NCI-H1694 treated with DMSO at 0.1 percent for 48 hours (cell line): ENCODE measurements around the gene ROCK1.
"Not testable (repeated sequence)": the region's sequence is repeated elsewhere in the genome, so short reads cannot be mapped to it uniquely, and the experiment has no call there.

ENCODE experiments used
- DNase-seq: peaks from one replicate; lab custom pipeline; 2025; lab: John Stamatoyannopoulos, UW

Gene ROCK1

DNA sequence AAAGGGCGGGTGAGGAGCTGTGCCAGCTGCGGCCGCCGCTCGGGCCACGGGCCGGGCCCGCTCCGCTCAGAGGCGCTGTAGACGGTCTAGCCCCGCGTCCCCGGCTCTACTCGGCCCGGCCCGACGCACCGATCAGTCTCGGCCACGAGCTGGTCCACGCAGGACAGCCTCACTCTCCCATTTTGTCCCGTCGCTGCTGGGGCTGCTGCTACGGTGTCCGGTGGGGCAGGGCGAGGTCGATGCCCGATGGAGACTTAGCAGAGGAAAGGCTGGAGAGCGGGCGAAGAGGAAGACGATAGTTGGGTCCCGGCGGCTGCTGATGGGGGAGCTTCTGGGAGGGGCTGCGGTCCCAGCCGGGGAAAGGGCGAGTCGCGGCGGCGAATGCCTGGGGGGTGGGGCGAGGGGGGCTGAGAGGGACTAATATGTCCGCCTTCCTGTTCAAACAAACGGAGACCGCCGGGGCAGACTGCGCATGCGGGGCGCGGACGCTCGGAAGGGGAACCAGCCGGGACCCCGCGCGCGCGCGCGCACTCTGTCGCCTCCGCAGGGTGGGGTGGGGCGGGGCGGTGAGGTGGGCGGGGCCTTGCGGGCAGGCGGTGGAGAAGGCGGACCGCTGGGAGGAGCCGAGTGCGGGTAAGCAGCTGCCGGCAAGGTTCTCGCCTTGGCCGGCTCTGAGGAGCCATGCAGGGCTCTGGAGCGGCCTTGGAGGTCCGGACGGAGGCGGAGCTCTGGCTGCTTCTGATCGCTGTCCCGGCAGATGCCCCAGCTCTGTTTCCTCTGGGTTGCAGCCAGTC is at the start of gene ROCK1:
Gene ROCK1 (minus strand): TSS at position 468 of the 794 bp plus-strand sequence. CDS start 903 bp downstream, outside the sequence.
- DNase-seq: peak; percentile 77

DNA sequence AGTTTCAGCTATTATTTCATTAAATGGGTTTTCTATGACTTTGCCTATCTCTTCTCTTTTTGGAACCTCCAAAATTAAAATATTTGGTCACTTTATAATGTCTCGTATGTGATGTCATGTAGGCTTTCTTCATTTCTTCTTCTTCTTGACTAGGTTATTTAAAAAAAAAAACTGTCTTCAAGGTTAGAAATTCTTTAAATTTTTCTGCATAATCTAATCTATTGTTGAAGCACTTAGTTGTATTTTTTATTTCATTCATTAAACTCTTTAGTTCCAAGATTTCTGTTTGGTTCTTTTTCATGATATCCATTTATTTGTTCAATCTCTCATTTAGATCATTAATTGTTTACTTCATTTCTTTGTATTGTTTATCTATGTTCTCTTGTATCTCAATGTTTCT is 43.8 kb upstream of the ROCK1 start:
- no peak for DNase-seq

- no peak for DNase-seq
These were observed 34.4 kb upstream of the ROCK1 start for GRCh38 chr18:21146016-21146415.

DNA sequence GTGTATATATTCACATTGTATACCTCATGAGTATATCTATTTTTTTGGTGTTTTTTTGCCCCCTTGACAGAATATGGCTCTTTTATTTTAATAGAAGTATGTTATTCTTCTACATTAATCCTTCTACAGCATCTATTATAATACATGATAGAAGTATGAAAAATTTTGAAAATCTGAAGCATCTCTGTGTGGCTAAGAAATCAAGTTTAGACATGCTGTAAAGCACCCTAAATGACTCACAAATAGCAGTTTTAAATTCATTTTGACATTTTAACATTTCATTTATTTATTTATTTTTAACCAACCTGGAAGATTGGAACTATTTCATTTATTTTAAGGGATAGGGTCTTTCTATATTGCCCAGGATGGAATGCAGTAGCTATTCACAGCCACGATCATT is 33.8 kb upstream of the ROCK1 start:
- no peak for DNase-seq

DNA sequence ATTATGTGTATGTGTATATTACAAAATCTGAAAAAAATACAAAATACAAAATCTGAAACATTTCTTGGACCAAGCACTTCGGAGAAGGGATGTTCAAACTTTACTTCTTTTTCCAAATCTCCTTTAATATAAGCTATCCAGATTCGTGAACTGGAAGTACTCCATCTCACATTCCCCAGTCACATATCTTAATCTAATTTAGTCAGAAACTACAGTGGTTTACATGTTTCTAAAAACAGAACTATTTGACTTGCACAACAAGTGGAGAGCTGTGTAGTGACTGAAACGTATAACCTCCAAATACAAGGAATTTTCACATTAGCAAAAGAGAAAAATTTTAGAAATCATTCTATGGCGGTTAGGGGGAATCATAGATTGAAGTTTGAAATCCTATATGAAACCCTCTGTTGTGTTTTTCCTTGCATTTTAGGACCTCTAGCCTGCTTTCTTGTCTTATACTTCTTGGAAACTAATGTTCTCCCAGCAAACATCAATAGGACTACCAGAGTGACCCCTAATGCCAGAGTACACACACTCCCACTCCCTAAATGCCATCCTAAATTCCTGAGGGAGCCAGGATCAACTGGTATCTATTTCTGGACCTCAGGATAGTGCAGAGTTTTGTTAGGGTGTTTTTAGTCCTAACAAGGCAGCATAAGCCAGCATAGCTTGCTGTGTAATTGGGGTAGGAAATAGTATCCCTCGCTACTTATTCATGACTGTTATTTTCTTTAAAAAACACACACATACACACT is 30.2 kb upstream of the ROCK1 start:
- no peak for DNase-seq

DNA sequence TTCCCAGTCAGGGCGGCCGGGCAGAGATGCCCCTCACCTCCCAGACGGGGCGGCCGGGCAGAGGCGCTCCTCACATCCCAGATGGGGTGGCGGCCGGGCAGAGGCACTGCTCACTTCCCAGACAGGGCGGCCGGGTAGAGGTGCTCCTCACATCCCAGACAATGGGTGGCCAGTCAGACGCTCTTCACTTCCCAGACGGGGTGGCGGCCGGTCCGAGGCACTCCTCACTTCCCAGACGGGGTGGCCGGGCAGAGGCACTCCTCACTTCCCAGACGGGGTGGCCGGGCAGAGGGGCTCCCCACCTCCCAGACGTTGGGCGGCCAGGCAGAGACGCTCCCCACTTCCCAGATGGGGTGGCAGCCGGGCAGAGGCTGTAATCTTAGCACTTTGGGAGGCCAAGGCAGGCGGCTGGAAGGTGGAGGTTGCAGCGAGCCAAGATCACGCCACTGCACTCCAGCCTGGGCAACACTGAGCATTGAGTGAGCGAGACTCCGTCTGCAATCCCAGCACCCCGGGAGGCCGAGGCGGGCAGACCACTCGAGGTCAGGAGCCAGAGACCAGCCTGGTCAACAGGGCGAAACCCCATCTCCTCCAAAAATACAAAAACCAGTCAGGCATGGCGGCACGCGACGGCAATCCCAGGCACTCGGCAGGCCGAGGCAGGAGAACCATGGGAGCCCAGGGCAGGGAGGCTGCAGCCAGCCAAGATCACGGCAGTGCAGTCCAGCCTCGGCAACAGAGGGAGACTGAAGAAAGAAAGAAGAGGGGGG is 26.3 kb upstream of the ROCK1 start:
- not testable (repeated sequence) for DNase-seq

DNA sequence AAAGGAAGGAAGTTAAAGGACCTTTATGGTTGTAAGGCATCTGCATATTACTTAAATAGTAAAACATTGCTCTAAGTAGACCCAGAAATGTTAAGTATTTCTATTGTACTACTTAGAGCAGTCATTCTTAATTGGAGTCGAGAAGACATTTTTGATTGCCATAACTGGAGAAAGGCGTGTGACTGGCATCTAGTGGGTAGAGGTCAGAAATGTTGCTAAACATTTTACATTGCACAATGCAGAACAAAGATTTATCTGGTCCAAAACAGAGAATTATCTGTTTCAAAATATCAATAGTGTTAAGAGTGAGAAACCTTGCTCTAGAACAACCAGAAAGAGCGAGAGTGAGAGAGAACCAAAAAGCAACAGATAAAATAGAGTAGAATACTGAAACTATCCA is 23.3 kb upstream of the ROCK1 start:
- no peak for DNase-seq

GRCh38 chr18:21132398-21132918 is 20.8 kb upstream of the ROCK1 start:
- no peak for DNase-seq

GRCh38 chr18:21131698-21132227 is 20.1 kb upstream of the ROCK1 start:
- no peak for DNase-seq

- no peak for DNase-seq
These were observed 18.1 kb upstream of the ROCK1 start for GRCh38 chr18:21129566-21130216.

DNA sequence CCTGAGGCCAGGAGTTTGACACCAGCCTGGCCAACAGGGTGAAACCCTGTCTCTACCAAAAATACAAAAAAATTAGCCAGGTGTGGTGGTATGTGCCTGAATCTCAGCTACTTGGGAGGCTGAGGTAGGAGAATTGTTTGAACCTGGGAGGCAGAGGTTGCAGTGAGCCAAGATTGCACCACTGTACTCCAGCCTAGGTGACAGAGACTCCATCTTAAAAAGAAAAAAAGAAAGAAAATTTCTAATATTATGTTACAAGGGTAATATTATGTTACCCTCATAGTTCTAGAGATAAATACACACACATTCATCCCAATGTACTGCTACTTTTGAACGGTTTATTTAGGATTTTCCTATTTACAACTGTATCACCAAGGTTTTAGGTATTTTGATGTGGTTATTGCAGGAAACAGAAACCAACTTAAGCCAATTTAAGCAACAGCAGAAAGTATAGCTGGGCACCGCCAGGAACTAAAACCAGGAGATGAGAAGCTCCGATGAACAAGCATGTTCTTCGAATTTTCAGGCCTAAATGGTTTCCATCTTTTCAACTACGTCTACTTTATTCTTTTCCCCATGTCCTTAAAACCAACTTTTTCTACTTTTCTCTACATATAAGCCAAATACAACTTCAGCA is 11.8 kb upstream of the ROCK1 start:
- DNase-seq: no peak

DNA sequence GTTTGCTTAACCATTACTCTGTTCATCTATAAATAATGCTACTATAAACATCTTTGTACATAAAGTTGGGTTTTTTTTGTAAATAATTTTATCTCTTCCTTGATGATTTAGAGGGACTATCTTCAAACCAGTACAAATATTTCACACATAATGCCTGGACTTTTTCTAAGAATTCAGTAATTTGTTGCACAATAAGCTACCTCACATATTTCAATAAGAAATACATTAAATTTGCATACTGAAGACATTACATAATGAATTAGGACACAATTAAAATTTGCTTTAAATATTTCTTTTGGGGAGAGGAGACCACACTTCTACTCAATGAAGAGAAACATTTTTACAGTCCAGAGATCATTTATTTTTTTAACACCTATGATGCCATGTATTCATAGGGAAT is 7.2 kb upstream of the ROCK1 start:
- no peak for DNase-seq

GRCh38 chr18:21117409-21118131 is 6.0 kb upstream of the ROCK1 start:
- no peak for DNase-seq

DNA sequence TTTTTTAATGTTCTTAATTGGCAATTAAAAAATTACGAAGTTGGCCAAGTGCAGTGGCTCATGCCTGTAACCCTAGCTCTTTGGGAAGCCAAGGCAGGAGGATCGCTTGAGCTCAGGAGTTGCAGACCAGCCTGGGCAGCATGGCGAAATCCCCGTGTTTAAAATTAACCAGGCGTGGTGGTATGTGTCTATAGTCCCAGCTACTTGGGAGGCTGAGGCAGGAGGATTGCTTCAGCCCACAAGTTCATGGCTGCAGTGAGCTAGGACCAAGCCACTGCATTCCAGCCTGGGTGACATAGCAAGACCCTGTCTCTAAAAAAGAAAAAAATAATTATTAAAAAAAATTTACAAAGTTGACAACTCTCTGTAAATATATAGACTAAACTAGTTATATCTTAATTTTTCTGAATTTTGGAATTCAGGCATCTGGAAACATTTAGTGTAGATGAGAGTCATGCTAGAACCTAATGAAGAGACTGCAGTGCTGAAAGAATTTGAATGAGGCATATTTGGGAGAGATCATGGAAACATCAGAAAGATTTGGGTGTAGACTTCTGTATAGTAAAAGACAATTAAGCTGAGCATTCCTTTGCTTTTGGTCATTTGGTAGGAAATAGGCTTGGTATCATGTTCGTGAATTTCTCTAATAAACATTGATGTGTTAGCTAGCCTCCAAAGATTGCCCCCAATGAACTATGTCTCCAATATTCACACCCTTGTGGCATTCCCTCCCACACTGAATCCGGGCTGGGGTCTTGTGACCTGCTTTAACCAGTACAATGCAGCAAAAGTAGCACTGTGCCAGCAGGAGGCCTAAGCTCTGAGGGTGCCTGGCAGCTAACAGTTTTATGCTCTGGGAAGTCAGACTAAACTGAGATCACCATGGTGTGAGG is 4.2 kb upstream of the ROCK1 start:
- no peak for DNase-seq

DNA sequence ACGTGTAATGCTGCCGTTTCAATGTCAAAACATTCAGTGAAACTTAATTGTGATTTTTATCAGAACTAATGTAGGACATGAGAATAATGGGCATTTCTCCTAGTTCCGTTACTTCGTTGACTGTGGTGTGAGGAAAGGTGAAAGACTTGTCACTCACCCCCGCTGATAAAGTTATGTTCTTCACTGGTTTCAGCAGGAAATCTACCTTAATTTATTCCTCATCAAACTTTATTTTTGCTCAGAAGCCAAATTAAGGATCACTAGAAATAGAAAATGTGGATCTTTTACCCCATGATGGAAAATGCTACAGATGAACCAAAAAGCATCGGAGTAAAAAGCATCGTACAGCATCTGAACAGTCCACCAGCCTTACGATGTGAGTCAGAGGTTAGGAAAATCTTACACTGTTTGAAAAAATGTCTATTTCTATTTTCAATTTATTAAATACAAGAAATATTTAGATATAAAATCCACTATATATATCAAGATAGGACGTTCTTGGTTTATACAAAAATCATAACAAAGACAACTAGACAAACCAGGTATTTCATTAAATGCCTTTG is 1.0 kb upstream of the ROCK1 start:
- DNase-seq: no peak

- no peak for DNase-seq
These were observed 494 bp upstream of the ROCK1 start for GRCh38 chr18:21112140-21112473.

DNA sequence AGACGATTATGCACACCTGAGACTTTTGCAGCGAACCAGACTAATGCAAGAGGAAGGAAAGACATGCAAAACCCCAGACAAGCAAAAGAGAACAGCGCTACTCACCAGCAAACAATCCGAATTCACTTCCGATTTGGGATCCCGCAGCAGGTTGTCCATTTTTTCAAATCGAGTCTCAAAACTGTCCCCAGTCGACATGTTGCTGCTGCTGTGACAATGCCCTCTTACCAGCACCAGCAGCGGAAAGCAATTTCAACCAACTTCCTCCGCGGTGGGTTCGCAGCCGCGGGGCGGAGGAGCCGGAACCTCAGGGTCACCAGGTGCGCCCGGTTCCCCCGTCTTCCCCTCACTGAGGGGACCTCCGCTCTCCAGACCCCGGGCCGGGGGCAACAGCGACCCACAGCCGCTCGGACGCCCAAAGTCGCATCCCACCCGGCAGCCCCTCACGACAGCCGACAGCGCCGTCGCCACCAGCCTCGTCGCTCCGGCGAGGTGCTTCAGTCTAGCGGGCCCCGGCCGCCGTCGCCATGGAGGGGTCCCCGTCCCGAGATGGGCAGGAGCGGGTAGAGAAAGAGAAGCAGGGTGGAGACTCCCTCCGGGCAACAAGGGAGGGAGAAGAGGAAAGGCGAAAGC is 784 bp downstream of the ROCK1 start:
- no peak for DNase-seq

DNA sequence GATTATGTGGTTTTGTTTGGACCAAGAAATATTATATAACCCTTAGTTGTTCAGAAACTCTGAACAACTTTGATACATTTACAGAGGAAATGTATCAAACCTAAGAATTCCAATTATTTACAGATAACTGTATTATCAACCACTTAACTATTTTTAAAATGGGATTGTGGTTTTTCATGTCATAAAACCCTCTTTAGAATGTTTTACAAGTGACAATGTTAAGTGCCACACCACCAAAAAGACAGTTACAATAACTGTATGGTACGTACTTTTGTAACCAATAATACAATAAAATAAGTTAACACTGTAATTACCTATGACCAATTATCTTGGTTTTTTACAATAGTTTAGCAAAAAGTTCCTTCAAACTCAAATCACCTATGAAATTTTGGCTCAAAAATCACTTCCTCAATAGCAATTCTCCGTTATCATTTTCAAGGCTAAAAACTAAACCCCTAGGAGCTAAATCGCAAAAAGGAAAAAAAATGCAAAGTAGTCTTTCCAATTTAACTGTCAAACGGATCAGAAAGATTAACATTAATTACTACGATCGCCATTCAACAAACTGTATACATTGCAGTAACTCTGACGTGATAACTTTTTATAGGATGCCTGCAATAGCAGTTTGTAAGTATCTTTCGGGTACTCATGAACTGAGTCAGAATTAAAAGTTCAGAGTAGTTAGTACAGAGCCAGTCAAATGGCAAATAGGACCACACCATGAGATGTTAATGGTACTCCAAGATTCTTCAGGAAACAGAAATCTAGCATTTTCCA is 1.5 kb downstream of the ROCK1 start:
- DNase-seq: no peak
